Gastrocnemius medialis (tissue), 4 donors: ENCODE measurements around the gene MMP17. TPM values are rescaled to one million over a fixed set of nuclear protein-coding genes. Genes with fewer than 3 reads are reported as not detected.

Source experiments
- ATAC-seq, 2 donors: fragments of 150-250 bp; one replicate each; pipeline ENCODE4 v1.9.1; 2016
- DNase-seq, 2 donors: peaks; one replicate each; pipeline ENCODE4 v3.0.0-alpha.2; 2019
- H3K27ac ChIP-seq, 4 donors: fragments of 200-600 bp; sonication (generic); 1 replicate in 1 of 4; 2 replicates in 3 of 4; pipeline ENCODE4 v1.5.1; 2016 to 2018; ENCODE audit warnings: mild to moderate bottlenecking in 2 of 4, moderate library complexity in 1 of 4
- H3K27me3 ChIP-seq, 3 donors: fragments of 200-600 bp; sonication (generic) in 2 of 3; 1 replicate in 1 of 3; 2 replicates in 2 of 3; pipeline versions ENCODE4 v1.5.1 to v1.6.0; 2016 to 2019; ENCODE audit warnings: mild to moderate bottlenecking in 1 of 3, moderate library complexity in 1 of 3
- H3K36me3 ChIP-seq, 2 donors: fragments of 200-600 bp; sonication (generic) in 1 of 2; one replicate each; pipeline ENCODE4 v1.5.1; 2017 to 2018
- H3K4me1 ChIP-seq, 2 donors: fragments of 200-600 bp; sonication (generic) in 1 of 2; one replicate each; pipeline ENCODE4 v1.5.1; 2016 to 2017; ENCODE audit warnings: mild to moderate bottlenecking in 2 of 2
- H3K4me3 ChIP-seq, 4 donors: fragments of 200-600 bp; sonication (generic) in 3 of 4; 1 replicate in 1 of 4; 2 replicates in 3 of 4; pipeline ENCODE4 v1.5.1; 2016 to 2019; ENCODE audit warnings: mild to moderate bottlenecking in 2 of 4
- H3K9me3 ChIP-seq, 3 donors: fragments of 200-600 bp; sonication (generic) in 2 of 3; 1 replicate in 1 of 3; 2 replicates in 2 of 3; pipeline ENCODE4 v1.5.1; 2016 to 2019
- CTCF ChIP-seq, 5 experiments: fragments of 450-650 bp in 3 of 5; fragments of 200-600 bp in 2 of 5; sonication (generic) in 2 of 5; IDR thresholded peaks in 4 of 5; conservative IDR thresholded peaks in 1 of 5; 1 replicate in 4 of 5; 2 replicates in 1 of 5; pipeline ENCODE4 v1.5.1; 2016 to 2019; ENCODE audit warnings: antibody characterized with exemption in 5 of 5, mild to moderate bottlenecking in 3 of 5, moderate library complexity in 3 of 5
- POLR2A ChIP-seq, 2 donors: fragments of 450-650 bp; IDR thresholded peaks; one replicate each; pipeline ENCODE4 v1.6.1; 2017; ENCODE audit warnings: antibody characterized with exemption in 2 of 2, mild to moderate bottlenecking in 2 of 2, moderate library complexity in 2 of 2
- in situ Hi-C, 4 donors: fragments of 200-750 bp; cut with MboI; loops; one replicate each; pipeline versions ENCODE4 v1.15.0 to v1.8.0; 2017; ENCODE audit warnings: low sequenced_read_pairs in 4 of 4
- intact Hi-C: fragments of 100-400 bp; cut with DNase I; formaldehyde crosslinking; loops from one replicate; pipeline ENCODE4 v1.15.1; 2023; ENCODE audit warnings: low total_unique reads
- total RNA-seq, 4 donors: library from RNA; depleted of rRNA; stranded (reverse); fragments of >200 nt; gene quantifications; one replicate each; pipeline versions ENCODE4 v1.1.0 to v1.2.3, GENCODE V29; 2016

Gene MMP17
- total RNA-seq, 4 donors from 2014 or later = 0.75 to 1.6 (median 1.4) TPM; not detected in 1

- DNase-seq (no peak), ATAC-seq (no peak)
- H3K27me3 ChIP-seq = no peaks in the 10 kb centered on the region
- H3K36me3 ChIP-seq = peaks cover 3 to 48% of the 10 kb centered on the region in 2 donors
- intact Hi-C loops = no loop called here
- in situ Hi-C loops = no loop called here
- no peak overlapping the region for H3K4me3 ChIP-seq
- H3K27ac ChIP-seq = peak overlapping the region; percentile 67 to 74 (median 70)
- no peak for TF ChIP-seq CTCF (IDR thresholded peaks at IDR 0.05 in 4 of 5, conservative IDR thresholded peaks at IDR 0.05 in 1 of 5)
- TF ChIP-seq POLR2A (IDR thresholded peaks at IDR 0.05) = no peak
- H3K4me1 ChIP-seq = peaks cover 14 to 15% of the 10 kb centered on the region in 2 donors
- no peaks in the 10 kb centered on the region for H3K9me3 ChIP-seq
Measured at GRCh38 chr12:131784909-131785762, 43.1 kb upstream of the MMP17 start.

- intact Hi-C loops (no loop called here), in situ Hi-C loops (no loop called here)
- H3K27me3 ChIP-seq = no peaks in the 10 kb centered on the region
- ATAC-seq (no peak), DNase-seq (no peak)
- H3K4me1 ChIP-seq = peaks cover 14 to 15% of the 10 kb centered on the region in 2 donors
- H3K4me3 ChIP-seq = no peak overlapping the region
- H3K27ac ChIP-seq = peak overlapping the region in 1 of 4 donors; percentile 74
- TF ChIP-seq POLR2A (IDR thresholded peaks at IDR 0.05) (no peak), CTCF (IDR thresholded peaks at IDR 0.05 in 4 of 5, conservative IDR thresholded peaks at IDR 0.05 in 1 of 5) (no peak)
- H3K36me3 ChIP-seq = peaks cover 3 to 50% of the 10 kb centered on the region in 2 donors
- no peaks in the 10 kb centered on the region for H3K9me3 ChIP-seq
Measured at GRCh38 chr12:131785763-131786330, 42.3 kb upstream of the MMP17 start.

- no peak overlapping the region for H3K4me3 ChIP-seq
- DNase-seq (no peak), ATAC-seq (no peak)
- no peak for TF ChIP-seq POLR2A (IDR thresholded peaks at IDR 0.05)
- H3K9me3 ChIP-seq = no peaks in the 10 kb centered on the region
- peaks cover 14 to 15% of the 10 kb centered on the region in 2 donors for H3K4me1 ChIP-seq
- H3K36me3 ChIP-seq = peaks cover 3 to 54% of the 10 kb centered on the region in 2 donors
- in situ Hi-C loops = no loop called here
- H3K27me3 ChIP-seq = no peaks in the 10 kb centered on the region
- intact Hi-C loops = no loop called here
- H3K27ac ChIP-seq = peak overlapping the region in 1 of 4 donors; percentile 74
Measured at GRCh38 chr12:131786331-131786730, 41.9 kb upstream of the MMP17 start.

GRCh38 chr12:131787143-131787660 is 41.0 kb upstream of the MMP17 start:
- ATAC-seq (no peak), DNase-seq (no peak)
- H3K27me3 ChIP-seq = no peaks in the 10 kb centered on the region
- no peak overlapping the region for H3K4me3 ChIP-seq
- intact Hi-C loops (no loop called here), in situ Hi-C loops (no loop called here)
- no peak for TF ChIP-seq POLR2A (IDR thresholded peaks at IDR 0.05)
- TF ChIP-seq CTCF (IDR thresholded peaks at IDR 0.05 in 4 of 5, conservative IDR thresholded peaks at IDR 0.05 in 1 of 5) = no peak
- peaks cover 14 to 15% of the 10 kb centered on the region in 2 donors for H3K4me1 ChIP-seq
- H3K9me3 ChIP-seq = no peaks in the 10 kb centered on the region
- H3K27ac ChIP-seq = no peak overlapping the region
- peaks cover 3 to 51% of the 10 kb centered on the region in 2 donors for H3K36me3 ChIP-seq

- H3K4me1 ChIP-seq = peaks cover 14 to 15% of the 10 kb centered on the region in 2 donors
- H3K4me3 ChIP-seq = no peak overlapping the region
- in situ Hi-C loops (no loop called here), intact Hi-C loops (no loop called here)
- peaks cover 3 to 54% of the 10 kb centered on the region in 2 donors for H3K36me3 ChIP-seq
- no peak for TF ChIP-seq CTCF (IDR thresholded peaks at IDR 0.05 in 4 of 5, conservative IDR thresholded peaks at IDR 0.05 in 1 of 5)
- TF ChIP-seq POLR2A (IDR thresholded peaks at IDR 0.05) = no peak
- no peak for DNase-seq
- H3K27ac ChIP-seq = no peak overlapping the region
- H3K27me3 ChIP-seq = no peaks in the 10 kb centered on the region
- no peaks in the 10 kb centered on the region for H3K9me3 ChIP-seq
- no peak for ATAC-seq
Measured at GRCh38 chr12:131788070-131788469, 40.1 kb upstream of the MMP17 start.
